GM12873 (cell line): ENCODE measurements around the gene LUZP1.

Source experiments
- TF ChIP-seq, protein P1 (sequence below): IDR thresholded peaks from 2 replicates; pipeline ENCODE4 v1.5.1; 2012; ENCODE audit warnings: low read depth, mild to moderate bottlenecking, moderate library complexity, low read length, control low read depth; ENCODE audit not compliant: insufficient read depth; ENCODE audit errors: missing control alignments

Gene LUZP1

DNA sequence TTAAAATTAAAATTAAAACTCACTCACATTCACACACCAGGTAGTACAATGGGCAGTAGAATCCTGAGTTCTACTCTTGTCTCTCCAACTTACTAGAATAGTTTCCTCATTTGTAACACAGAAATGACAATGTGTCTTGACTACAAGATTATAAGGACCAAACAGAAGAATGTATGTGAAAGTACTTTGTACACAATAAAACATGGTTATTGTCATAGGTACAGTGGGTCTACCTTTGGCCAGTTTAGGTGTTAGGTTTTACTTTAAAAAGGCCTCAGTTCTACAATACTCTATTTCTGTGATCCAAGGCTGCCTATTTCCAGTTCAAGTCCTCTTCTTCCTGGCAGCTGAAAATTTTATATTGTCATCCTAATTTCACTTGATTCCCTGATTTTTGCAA lies 50.2 kb downstream of the LUZP1 start:
- TF ChIP-seq, protein P1, sequence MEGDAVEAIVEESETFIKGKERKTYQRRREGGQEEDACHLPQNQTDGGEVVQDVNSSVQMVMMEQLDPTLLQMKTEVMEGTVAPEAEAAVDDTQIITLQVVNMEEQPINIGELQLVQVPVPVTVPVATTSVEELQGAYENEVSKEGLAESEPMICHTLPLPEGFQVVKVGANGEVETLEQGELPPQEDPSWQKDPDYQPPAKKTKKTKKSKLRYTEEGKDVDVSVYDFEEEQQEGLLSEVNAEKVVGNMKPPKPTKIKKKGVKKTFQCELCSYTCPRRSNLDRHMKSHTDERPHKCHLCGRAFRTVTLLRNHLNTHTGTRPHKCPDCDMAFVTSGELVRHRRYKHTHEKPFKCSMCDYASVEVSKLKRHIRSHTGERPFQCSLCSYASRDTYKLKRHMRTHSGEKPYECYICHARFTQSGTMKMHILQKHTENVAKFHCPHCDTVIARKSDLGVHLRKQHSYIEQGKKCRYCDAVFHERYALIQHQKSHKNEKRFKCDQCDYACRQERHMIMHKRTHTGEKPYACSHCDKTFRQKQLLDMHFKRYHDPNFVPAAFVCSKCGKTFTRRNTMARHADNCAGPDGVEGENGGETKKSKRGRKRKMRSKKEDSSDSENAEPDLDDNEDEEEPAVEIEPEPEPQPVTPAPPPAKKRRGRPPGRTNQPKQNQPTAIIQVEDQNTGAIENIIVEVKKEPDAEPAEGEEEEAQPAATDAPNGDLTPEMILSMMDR = no peak

DNA sequence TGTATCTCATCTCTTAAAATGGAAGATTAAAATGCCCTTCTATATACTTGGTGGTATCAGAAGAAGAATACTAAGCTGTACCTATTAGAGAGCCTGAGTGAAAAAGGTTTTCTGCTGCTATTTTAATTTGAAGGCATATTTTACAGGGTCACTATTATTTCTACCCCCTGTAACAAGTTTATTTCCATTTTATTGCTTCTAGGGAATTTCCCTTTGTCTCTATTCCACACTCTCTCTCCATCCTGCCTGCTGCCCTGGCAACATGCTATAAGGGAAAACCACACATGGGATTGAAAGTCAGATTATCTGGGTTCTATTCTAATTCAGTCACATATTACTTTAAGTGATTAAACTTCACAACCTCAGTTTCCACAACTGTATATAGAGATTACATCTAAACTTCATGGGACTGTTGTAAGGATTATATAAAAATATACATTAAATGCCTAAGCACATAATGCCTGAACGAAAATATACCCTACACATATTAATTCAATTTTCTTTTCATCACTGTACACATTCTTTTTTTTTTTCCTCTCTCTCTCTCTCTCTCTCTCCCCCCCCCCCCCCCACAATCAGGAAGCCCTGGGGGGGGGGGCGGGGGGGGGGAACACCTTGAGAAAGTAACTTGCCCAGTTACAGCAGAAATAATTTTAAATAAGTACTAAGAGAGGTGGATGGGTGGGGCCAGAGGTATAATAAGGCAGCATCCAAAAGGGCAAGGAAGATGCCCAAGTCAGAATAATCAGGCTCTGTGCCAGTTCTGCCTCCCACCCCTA lies 51.5 kb downstream of the LUZP1 start:
- TF ChIP-seq, protein P1 = no peak

DNA sequence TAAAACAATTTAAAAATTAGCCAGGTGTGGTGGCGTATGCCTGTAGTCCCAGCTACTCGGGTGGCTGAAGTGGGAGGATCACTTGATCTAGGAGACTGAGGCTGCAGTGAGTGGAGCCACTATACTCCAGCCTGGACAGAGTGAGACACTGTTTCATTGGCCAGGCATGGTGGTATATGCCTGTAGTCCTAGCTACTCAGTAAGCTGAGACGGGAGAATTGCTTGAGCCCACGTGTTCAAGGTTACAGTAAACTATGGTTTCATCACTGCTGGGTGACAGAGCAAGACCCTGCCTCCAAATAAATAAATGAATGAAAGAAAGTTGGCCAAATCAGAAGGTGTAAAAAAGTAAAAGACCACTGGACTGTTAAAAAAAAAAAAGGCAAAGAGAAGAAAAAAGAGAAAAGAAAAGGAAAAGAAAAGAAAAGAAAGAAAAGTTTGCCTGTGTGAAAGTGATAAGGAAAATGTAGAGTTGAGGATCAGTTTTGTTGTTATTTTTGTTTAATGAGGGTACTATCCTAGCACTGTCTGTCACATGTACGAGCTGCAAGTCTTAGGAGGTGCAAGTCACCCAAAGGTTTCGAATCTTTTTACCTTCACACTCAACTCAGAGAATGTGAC lies 52.3 kb downstream of the LUZP1 start:
- TF ChIP-seq, protein P1 = no peak

DNA sequence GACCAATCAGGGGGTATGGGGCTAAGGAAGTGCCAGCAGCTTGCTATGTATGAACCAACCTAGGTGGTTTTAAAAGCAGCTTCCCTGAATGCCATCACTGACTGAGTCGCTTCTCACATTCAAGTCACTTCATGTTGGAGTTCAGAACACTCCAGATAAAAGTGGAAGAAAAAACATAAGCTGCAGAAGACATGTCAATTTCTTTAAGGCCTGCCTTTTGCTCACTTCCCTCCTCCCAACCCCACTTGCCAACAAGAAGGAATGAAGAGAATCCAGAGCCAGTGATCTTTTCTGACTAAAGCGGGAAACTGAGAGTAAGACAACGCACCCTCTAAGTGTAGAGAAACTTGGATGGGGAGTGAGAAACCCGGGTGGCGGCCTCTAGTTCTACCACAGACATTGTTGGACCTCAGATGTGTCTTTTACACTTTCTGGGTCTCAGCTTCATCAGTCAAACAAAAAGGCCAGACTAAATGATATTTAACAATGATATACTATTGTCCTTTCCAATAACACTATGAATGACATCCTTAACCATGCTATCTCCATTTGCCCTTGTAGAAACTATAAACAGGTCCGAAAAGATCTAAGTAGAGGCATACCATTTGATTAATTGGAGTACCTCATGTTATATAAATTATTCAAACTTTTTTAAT lies 54.1 kb downstream of the LUZP1 start:
- TF ChIP-seq, protein P1 = no peak

DNA sequence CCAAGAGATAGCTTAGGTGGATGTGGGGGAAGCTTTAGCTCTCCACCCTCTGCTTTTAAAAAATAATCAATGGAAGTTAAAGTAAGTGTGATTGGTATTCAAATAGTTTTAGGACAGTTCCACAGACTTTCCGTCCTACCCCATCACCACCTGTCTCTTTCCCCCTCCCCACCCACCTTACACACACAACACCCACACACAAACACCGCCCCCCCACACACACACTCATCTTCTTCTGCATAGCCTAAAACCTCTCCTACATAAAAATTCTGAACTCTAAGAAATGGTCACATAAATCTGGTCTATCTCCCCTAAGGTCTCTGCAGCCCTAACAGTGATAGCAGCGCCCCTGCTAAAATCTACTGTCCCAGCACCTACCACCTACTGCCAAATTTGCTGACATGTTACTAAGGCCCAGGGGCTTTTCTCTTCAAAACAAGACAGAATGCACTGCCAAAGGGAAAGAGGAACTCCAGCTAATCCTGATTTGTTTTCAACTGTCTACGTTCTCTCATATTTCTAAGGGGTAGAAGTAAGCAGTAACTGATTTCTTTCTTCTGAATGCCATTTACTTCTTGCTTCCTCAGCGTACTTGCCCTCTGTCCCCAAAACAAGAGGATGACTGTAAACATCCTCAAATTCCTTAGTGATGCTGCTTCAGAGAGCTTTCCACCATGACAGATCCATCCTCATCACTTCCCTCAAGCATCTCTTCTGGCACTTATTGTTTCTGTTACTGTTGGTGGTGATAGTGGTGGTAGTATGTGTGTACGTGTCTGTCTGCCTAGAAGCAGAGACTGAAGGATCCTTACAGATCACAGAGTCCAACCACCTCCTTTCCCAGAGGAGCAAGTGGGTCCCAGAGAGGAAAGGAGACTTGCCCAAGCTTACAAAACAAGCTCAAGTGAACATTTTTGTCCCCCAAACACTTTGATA lies 56.8 kb downstream of the LUZP1 start:
- TF ChIP-seq, protein P1 = no peak

DNA sequence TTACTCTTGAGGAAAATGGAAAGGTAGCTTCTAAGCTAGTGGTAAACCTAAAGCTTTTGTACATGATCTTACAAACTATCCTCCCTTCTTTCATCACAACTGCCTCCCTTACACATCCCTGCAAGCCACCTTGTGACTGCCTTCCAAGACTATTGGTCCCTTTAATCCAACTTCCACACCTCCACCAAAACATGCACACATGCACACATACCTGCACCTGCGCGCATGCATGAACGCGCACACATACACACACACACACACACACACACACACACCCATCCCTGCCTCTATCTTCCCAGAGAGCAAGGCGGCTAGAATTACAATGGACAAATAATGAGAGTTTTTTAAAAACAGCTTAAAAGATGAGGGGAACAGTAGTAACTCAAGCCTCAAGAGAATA lies 58.3 kb downstream of the LUZP1 start:
- TF ChIP-seq, protein P1 = no peak

DNA sequence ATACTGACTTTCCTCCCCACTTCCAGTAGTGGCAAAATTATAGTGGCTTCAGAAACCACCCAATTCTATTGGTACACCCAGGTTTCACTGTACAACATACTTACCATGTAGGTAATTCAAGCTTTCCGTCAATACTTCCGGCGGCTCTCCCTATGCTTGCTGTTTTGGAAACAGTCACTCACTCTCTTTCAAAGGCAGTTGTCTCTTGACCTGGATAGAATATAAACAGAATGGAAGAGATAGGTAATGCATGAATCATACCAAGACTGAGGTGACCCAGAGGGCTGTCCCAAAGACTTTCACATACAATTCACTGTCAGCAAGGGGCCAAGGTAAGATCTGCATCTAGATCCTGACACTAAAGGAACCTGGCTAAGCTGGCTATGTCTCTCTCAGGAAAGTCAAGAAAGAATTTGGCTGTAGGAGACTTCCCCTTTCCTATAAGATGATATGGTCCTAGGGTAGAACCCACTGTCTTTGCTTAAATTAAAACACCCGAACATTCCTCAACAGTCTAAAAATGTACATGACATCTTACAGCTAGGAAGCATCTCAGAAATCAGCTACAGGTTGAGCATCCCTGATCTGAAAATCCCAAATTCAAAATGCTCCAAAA lies 59.6 kb downstream of the LUZP1 start:
- TF ChIP-seq, protein P1 = no peak
